Skin of body (tissue), 2 donors: ENCODE measurements around the gene GABRG3. TPM values are rescaled to one million over a fixed set of nuclear protein-coding genes. Genes with fewer than 3 reads are reported as not detected.
"Not testable (repeated sequence)": the region's sequence is repeated elsewhere in the genome, so short reads cannot be mapped to it uniquely, and the experiment has no call there.

Experiments
- DNase-seq: peaks from one replicate; lab custom pipeline; 2025; lab: John Stamatoyannopoulos, UW
- total RNA-seq: library from RNA; depleted of rRNA; stranded (reverse); fragments of >200 nt; gene quantifications from one replicate; pipeline ENCODE4 v1.2.3, GENCODE V29; 2014

The GABRG3 gene
- total RNA-seq, 1 donor from 2014 or later = 0.89 TPM

- no peak for DNase-seq
Observed at GRCh38 chr15:27175472-27176153, 204.6 kb downstream of the GABRG3 start.

- DNase-seq = no peak
Observed at GRCh38 chr15:27176785-27177406, 205.9 kb downstream of the GABRG3 start.

DNA sequence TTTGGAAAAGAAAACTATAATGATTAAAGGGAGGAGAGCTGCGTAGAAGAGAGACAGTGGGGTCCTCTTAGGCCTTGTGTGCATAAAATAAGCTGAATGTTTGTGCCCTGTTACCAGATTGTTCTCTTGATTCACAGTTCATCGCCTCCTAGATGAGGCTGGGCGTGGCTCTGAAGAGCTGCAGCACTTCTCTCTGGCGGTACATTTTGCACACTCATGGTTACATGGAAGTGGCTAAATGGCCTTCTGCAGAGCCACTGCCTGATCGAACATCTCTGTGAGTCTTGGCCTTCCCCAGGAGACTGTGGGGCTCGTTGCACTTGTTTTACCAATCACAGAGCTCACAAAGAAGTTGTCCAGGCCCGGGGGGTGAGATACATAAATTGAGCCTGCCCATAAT, 208.8 kb downstream of the GABRG3 start:
- no peak for DNase-seq

DNA sequence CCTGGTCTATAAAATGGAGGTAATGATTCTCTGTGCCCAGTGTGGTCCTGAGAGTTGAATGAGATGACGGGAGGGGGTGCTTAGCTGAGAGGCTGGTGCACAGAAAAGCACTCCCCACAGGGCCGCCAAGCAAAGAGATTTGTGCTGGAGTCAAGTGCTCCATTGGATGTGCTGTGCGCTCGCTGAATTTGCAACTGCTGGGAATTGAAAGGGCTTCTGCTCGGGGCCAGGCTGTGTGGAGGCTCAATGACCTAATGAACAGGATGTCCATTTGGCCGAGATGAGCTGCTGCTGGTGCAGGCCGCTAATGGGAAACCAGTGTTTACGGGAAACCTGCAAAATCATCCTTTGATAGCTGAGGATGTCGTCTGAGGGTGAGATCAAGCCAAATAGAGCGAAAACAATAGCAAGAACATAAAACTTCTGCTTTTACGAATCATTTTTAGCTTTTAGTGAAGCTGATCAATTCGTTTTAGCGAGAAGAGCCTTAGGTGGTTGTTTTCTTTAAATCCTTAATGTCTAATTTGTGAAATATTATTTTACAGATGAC, 211.7 kb downstream of the GABRG3 start:
- no peak for DNase-seq

GRCh38 chr15:27183201-27183600, 212.2 kb downstream of the GABRG3 start:
- DNase-seq = peak; percentile 26

DNA sequence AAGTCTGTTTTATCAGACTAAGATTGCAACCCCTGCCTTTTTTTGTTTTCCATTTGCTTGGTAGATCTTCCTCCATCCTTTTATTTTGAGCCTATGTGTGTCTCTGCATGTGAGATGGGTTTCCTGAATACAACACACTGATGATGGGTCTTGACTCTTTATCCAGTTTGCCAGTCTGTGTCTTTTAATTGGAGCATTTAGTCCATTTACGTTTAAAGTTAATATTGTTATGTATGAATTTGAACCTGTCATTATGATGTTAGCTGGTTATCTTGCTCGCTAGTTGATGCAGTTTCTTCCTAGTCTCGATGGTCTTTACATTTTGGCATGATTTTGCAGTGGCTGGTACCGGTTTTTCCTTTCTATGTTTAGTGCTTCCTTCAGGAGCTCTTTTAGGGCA, 220.5 kb downstream of the GABRG3 start:
- DNase-seq = not testable (repeated sequence)

- no peak for DNase-seq
Observed at GRCh38 chr15:27196691-27197090, 225.7 kb downstream of the GABRG3 start.

- no peak for DNase-seq
Observed at GRCh38 chr15:27201425-27201824, 230.4 kb downstream of the GABRG3 start.

GRCh38 chr15:27210176-27210575, 239.2 kb downstream of the GABRG3 start:
- DNase-seq = no peak

DNA sequence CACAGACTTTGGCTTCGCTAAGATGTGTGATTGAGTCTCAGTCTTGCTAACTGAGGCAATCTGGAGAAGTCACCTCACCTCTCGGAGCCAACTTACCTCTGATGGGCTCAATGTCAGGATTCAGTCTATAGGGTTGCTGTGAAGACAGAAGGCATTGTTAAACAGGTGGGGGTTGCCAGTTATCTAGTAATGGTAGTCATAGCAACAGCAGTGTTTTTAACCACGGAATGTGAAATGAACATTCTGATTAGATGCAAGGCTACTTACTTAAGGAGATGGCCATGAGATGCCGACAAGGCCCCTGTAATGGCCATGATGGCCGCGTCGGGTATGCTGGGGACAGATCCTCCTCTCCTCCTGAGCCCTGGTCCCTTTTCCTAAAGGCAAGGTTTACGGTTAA, 243.1 kb downstream of the GABRG3 start:
- DNase-seq = no peak

DNA sequence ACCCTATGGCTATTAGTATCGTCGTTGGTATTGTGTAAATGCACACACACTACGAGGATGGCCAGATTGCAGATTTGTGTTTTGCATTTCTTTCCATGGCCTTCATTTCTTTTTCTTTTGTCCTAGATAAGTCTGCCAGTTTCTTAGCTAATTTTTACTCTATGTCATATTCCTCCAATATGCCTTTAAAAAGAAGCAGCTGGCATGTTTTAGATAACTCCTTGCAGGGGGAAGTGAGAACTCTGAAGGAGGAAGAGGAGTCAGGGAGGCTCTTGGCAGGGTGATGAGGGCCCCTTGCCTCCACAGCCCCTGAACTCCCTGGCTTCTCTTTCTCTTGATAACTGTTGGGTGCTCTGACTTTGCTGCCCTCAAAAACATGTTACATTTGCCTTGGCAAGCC, 244.0 kb downstream of the GABRG3 start:
- no peak for DNase-seq

GRCh38 chr15:27218426-27218825, 247.4 kb downstream of the GABRG3 start:
- DNase-seq = no peak

DNA sequence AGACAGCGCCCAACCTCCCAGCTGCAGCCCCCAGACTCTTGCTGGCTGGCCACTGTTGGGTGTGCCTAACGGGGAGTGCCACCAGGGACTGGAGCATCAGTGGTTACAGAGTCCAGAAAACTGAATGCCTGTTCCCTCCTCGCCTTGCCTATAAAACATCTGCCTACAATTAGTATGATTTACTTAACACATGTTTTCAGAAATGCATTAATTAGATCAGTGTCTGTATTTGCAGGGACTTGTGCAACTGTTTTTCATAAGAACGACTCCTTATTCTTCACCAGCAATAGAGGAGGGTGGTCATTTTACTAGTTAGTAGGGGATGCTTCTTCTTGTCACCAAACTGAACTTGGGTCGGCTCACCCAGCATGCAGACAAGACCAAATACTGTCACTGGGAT, 248.7 kb downstream of the GABRG3 start:
- peak; percentile 9 for DNase-seq

- no peak for DNase-seq
Observed at GRCh38 chr15:27220199-27220598, 249.2 kb downstream of the GABRG3 start.

DNA sequence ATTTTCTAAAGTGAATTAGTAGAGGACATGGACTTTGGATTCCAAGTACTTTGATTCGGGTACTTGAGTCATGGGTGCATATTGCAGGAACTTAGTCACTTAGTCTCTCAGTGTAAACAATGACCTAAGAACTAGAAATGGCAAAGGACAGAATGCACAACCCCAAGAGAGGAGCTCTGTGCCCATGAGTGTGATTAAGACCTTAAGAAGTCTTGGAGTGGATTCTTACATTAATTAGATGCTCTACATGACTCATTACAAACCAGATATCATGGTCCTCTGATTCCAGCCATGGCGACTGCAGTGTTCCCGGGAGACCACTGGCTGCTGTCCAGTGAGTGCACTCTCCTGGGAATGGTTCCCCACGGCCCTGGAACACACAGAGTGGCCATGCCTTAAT, 251.5 kb downstream of the GABRG3 start:
- no peak for DNase-seq

GRCh38 chr15:27223179-27223578, 252.2 kb downstream of the GABRG3 start:
- no peak for DNase-seq

GRCh38 chr15:27231811-27232210, 260.8 kb downstream of the GABRG3 start:
- no peak for DNase-seq

DNA sequence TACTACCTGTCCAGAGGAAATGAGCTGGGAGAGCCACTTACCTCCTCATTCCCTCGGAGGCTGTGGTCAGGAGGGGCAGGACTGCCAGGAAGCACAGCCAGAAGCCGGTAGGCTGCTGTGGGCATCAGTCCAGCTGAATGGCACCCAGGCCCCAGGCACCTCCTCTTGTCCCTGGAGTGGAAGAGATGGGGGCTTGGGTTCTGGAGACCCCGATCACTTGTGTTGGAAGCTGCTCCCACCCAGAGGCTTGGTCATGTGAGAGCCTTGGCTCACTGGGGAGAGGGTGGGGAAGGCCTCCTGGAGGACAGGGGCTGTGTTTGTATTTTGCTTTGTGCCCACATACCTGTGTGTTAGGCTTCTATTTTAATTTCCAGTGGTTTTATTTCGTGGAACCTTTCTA, 261.9 kb downstream of the GABRG3 start:
- no peak for DNase-seq

GRCh38 chr15:27234593-27234992, 263.6 kb downstream of the GABRG3 start:
- no peak for DNase-seq

DNA sequence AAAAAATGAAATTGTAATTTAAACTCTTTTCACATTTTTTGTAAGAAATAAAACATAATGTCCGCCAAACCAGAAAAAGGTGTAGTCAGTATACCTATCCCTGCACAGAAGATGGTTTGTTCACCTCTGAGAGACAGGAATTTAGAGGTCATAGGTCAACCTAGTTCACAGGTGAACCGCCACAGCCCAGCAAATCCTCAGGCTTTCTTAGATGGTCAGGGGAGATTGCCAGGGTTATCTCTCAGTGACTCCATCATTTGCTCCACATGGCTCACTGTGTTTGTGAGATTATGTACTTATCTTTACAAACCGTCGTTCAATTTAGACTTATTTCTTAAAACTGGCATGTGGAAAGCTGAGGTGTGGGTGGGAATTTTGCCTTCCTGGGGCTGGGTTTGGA, 264.2 kb downstream of the GABRG3 start:
- DNase-seq = no peak

DNA sequence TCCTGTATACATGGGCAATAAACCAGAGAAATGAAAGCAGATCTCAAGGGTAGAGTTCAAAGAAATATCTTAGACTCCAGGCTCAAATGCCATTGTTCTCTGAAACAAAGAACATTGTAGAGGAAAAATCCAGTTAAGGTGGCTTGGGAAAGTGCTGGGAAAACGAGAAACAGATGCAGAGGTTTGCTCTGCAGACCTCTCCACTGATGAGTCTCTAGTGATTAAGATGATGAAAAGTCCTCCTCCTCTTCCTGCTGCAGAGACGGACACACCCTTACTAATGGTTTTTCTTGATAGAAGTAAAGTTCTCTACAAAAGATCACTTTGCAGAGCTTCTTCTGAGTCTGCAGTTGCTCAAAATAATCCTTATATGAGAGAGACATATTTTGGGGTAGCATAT, 264.7 kb downstream of the GABRG3 start:
- DNase-seq = no peak

- no peak for DNase-seq
Observed at GRCh38 chr15:27237319-27237939, 266.4 kb downstream of the GABRG3 start.

DNA sequence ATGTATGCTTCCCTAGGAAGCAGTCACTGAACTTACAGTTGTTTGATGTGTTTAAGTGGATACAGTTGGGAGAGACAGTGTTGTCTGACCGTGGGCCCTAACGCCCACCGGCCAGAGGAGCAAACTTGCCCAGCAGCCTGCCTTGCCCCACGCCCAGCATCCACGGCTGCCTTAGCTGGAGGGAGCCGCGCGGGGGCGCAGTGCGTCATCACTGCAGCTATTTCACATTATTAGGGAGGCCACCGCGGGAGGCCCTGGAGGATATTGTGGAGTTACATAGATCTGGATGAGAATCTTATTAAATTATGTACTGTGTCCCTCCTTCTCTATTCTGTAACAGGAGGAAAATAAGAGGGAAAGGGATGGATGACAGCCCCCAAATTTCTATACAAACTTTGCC, 267.2 kb downstream of the GABRG3 start:
- no peak for DNase-seq
